NCI-H345 treated with DMSO at 0.1 percent for 48 hours (cell line): ENCODE data around the gene DRAXIN.

Source experiments
- DNase-seq: peaks from one replicate; lab custom pipeline; 2025; ENCODE audit not compliant: unreplicated experiment; lab: John Stamatoyannopoulos, UW

Gene DRAXIN

DNA sequence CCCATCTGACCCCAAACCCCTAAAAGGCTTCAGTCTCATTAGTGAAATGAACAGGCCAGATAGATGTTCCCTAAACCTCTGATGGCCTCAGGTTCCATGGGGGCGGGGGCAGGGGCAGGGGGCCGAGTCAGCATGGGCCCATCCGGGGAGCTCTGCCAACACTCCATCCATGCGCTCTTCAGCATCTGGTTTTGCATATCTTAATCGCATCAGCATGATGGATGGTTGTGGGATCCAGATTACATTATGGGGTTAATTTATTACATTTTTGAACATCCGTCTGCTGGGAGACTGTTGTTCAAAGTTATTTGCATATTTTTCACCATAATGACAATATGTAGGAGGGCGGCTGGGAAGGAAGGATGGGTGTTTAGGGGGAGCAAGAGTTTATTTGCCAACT lies 7.4 kb upstream of the DRAXIN start:
- DNase-seq = no peak

DNA sequence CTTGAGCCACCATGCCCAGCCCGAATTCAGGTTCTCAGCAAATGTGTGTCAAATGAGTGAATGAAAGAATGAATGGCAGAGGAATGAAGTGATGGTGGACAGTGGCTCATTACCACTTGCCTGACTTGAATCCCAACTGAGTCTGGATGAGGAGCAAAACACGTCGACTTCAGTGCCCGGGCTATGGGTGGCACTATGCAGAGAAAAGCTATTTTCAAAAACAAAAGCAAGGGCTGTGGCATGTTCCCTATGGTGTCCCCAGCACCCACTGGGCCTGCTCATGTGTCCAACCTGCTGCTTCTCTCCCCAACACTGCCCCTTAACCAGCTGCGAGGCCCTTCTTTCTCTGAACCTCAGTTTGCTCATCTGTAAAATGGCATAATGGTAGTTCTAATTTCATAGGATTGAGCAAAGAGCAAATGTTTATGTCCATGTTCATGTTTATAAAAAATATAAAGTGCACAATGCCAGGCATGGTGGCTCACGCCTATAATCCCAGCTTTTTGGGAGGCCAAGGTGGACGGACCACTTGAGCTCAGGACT lies 6.2 kb upstream of the DRAXIN start:
- no peak for DNase-seq

DNA sequence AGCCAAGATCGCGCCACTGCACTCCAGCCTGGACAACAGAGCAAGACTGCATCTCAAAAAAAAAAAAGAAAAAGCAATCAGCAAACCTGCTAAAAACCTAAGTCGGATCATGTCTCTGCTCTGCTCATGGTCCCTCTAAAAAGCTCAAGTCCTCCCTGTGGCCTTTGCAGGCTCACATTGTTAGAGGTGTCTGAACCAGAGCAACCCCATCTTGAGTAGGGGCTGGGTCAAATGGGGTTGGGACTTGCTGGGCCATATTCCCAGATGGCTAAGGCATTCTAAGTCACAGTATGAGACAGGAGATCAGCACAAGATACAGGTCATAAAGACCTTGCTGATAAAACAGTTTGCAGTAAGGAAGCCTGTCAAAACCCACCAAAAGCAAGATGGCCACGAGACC lies 3.0 kb upstream of the DRAXIN start:
- no peak for DNase-seq

DNA sequence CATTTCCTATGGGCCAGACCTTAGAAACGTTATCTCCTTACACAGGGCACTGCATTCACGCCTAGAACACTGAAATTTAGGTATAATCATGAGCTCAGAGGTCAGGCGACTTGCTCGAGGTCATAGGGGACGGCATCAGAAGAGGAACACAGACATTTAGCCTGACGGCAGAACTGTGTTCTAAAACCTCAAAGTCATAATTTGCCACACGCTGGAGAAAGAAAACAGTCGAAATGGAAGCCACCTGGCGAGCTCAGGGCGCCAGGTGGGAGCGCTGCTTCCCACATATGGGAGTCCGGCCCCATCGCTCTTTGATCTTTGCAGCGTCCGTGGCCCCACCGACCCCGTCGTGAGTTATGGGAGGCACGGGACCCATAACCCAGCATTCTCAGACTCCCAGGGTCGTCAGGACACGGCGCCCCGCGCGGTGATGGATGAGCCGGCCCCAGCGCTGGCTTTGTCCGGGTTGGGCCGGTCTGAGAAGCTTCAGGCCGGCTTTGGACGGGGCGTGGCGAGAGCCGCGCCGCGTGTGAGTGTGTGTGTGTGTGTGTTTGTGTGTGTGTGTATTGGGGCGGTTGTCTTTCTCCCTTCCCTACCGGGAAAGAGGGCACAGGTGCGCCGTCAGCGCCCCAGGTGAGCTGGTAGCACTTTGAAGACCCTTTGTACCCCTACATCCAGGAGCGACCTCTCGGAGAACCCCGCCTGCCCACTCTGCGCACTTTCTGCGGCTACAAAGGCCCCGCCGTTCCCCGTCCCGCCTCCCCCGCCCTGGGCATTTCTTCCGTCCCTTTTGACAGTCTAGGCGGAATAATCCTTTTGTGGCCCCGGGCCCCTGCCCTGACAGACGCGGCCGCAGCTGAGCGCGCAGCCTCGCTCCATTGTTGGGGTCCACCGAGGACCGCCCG lies 861 bp upstream of the DRAXIN start:
- peak; percentile 11 for DNase-seq

DNA sequence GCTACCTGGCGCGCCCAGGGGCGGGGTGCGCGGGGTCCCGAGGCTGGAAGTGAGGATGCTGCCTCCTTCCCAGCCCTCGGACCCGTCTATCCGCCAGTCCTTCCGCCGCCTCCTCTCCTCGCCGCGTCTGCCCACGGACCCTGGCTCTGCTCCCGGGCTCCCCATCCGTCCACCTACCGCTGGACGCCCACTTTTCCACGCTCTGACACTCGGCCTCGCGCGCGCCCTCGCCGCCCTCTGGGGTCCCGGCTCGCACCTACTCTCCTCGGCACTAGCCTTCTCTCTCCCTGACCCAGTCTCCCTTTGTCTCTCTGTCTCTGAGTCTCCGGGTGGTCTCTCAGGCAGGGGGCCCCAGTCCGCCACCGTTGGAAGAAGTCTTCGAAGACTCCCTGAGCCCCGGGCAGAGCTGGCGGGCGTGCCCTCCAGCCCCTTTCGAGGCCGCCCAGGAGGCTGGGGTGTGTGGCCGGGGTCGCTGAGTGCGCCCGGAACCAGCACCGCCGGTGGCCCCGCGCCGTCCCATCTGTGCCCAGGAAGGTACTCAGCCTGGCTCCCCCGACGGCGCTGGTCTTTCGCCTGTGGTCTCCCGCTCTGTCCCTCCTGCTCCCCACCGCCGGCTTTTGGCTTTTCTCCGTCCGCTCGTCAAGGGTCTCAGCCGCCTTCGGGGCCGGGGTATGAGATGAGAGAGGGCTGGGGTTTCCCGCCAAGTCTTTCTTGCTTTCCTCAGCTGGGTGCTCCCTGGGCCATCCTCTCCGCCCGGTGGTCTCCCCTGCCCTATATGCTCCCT lies 610 bp downstream of the DRAXIN start:
- no peak for DNase-seq

DNA sequence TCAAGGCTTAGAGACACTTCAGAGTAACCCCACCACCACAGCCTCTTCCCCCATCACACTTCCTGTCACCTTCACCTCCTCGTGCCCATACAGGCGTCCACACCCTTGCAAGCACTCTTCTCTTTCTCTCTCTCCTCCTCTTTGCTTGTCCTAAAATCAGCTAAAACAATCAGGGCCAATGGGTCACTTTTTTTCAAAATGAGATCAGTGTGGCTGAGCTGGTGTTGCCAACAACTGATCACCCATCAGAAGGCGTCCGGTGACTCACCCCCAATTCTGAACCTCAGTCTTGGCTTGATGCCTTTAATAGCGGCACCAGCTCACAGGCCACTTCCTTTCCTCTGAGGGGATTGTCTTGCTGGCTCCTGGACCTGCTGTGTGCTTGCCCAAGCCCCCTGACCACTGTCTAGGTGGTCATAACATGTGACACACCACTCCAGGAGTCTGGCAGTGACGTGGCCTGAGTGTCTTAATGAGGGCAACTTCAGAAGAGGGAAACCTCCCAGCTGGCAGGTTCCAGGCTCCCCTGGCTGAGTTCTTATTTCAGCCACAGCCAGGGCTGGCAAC lies 1.6 kb downstream of the DRAXIN start:
- no peak for DNase-seq

DNA sequence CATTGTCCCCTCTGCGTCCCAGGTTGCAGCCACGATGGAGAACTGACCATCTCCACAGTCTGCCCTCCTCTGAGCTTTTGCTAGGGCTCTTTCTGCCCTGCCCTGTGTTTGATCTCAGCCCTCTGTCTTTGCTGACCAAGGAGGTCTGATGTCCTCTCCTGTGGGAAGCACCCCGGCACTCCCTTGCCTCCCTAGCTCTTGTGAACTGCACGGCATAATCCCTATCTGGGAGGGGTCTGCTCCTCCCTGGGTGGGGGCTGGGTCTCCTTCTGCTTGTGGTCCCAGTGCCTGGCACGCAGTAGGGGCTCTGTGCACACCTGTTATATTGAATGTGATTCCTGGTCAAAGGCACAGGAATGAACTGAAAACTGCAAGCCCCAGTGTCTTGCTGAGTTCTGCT lies 2.4 kb downstream of the DRAXIN start:
- DNase-seq = no peak

DNA sequence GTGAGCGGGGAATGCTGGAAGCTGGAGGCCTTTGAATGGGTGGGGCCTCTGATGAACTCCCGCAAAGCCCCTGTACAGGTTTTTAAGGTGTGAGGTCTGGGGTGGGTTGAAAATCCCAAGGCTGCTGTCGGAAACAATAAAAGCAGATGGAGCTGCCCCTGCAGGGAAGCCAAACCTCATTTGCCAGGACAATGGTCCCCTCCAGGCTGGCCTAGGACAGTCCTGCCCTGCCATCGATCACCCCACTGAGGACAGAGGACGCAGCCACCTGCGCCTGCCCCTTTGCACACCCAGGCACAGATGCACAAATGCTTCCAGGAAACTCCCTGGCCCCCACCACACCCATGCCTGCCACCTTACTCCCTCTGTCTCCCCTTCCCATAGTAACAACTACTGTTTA lies 4.4 kb downstream of the DRAXIN start:
- DNase-seq = no peak

DNA sequence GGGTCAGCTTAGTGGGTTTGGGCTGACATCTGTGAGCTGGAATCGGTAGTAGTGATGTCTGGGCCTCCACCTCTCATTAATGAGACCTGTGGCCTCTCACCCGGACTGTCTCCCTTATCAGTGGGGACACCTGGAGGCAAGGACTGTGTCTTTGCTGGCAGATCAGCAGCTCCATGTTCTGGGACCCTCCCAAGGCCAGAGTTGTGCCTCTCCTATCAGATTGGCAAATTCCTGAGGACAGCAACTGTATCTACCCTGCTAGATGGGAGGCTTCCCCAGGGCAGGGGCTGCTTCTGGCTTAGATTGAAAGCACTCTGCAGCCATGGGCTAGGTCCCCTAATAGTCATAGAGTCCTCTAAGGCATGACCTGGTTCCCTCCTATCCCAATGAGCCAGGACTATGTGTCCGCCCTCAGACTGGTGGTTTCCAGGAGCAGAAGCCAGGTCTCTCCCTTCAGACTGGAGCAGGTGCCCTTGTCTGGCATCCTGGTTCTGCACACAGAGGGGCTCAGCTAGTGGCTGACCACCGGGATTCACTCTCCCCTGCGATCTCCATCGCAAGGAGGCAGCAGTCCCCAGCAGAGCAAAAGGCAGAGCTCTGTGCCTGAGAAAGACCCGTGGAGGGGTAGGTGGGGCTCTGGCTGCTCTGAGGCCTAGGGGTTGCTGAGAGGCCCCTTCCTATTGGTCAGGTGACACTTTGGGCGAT lies 5.8 kb downstream of the DRAXIN start:
- DNase-seq = no peak

DNA sequence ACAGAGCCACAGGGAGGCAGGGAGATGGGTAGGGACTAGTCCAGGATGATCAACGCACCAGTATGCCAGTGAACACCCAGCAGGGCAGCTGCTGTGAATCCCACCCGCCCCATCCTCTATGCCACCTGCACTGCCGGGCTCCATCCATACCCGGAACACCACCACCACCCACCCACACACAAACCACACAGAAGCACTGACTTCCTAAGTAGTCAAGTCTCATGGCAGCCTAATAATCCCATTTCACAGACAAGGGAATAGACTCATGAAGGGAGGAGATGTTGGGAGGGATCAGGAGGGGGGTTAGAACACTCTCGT lies 6.3 kb downstream of the DRAXIN start:
- no peak for DNase-seq

DNA sequence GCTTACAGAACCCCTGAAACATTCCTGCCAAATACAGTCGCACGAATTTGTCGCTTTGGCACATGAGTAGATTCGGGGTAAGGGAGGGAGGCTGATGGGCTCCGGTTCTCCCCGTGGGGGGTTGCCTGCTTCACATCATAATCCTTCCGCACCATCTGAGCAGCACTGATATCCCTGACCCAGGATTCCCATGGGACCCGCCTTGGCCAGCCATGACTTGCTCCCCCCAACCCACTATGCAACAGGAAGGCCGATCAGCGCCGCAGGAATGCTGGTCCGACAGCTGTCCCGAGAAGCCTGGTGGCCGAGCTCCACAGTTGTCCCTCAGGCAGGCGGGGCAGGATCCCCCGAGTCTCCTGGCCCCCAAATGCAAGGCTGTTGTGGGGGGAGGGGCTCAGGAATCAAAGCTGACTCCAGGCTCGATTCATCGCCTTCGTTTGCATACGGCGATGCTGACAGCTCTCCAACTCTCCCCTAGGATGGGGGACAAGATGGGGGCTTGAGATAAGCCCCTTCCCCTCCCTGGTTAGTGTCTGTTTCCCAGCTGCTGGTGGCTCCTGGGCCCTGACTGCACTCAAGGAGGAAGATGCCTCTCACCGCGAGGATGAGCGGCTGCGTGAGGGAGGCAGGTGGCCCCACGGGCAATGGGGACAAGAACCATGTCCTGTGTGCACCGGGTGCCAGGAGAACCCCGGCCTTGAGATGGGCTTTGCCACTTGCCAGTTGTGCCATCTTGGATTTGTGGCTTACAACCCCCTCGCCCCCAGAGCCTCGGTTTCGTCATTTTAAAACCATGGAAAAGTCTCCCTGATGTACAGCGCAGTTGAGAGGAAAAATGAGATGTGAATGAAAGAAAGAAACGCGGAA lies 9.3 kb downstream of the DRAXIN start:
- no peak for DNase-seq

DNA sequence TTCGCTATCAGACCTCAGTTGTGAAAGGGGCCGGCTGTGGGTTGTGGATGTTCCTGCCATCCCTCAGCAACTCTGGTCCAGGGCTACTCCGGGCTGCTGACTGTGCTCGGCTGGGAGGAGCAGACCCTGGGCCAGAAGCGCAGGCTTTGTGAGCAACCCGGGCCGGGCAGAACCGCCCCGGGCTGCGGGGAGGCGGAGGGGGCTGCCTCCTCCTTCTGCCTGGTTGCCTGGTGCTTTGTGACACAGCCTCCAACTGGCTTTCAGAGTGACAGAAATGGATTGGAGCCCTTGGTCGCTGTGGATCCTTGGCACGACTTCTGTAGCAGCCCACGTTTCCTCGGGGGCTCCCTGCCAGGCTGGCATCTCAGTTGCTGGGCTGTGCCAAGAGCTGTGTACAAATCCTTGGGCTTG lies 10.0 kb downstream of the DRAXIN start:
- DNase-seq = no peak

DNA sequence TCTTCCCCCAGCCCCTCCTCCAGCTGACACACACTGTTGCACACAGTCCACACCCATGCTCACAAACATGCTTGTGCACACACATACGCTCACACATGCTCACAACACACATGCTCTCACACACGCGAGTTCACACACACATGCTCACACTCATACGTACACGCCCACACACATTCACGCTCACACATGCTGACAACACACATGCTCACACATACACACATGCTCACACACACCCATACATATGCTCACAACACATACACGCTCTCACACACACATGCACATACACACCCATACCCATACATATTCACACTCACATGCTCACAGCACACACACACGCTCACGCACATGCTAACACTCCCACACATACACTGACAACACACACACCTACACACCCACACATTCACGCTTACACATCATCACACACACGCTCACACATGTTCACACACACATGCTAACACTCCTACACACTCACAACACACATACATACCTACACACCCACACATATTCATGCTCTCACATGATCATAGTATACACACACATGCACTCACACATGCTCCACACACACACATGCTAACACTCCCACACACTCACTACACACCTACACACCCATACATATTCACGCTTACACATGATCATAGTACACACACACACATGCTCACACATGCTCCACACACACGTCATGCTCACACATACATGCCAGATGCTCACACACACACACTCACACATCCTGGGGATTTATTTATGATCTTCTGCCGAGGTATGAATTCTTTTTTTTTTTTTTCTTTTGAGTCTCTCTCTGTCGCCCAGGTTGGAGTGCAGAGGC lies 10.7 kb downstream of the DRAXIN start:
- no peak for DNase-seq

DNA sequence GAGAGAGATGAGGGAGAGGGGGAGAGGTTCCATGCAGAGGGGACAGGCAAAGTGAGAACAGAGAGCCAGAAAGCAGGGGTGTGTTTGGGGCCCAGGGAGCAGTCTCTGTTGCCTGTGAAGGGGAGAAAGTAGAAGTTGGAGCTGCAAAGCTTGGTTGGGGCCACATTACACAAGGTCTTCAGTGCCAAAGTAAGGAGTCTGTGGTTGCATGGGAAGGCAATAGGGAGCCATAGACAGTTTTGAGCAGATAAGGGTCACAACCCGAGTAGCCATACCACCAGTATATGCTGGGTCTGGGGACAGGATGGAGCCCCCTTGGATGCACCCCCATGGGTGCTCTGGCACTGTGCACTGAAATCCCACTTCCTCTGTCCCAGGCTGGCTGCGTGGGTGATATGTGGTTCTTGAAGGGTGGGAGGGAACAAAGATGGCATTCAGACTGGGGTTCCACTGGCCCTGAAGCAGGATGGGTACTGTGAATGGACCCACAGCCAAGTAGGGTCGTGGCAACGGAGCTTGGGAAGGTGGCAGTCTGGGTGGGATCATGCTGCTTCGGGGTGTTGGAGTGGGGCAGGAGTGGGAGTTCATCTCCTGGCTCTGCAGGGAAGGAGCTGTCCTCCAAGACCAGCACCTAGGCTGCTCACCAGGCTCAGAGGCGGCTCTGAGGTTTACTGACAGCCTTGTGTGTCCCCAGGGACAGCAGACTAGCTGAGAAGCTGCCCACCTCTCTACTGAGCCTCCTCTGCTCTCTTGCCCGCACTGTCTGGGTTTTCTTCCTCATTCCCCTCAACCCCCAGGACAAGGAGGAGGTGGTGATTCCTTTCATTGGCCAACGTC lies 12.1 kb downstream of the DRAXIN start:
- no peak for DNase-seq

DNA sequence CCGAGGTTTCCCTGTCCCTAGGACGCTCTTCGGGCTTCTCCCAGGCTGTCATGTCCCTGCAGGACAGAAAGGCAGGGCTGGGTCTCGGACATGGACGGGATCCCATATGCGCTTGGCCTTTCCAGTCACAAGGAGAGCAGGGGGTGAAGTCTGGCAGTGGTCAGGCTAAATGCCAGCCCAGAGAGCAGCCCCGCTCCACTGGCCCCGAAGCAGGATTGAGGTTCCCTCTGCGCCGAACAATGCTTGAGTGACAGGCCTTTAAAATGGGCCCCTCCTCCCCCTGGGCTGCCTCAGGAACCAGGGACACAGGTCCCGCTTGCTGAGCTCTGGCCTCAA lies 12.7 kb downstream of the DRAXIN start:
- DNase-seq = no peak

DNA sequence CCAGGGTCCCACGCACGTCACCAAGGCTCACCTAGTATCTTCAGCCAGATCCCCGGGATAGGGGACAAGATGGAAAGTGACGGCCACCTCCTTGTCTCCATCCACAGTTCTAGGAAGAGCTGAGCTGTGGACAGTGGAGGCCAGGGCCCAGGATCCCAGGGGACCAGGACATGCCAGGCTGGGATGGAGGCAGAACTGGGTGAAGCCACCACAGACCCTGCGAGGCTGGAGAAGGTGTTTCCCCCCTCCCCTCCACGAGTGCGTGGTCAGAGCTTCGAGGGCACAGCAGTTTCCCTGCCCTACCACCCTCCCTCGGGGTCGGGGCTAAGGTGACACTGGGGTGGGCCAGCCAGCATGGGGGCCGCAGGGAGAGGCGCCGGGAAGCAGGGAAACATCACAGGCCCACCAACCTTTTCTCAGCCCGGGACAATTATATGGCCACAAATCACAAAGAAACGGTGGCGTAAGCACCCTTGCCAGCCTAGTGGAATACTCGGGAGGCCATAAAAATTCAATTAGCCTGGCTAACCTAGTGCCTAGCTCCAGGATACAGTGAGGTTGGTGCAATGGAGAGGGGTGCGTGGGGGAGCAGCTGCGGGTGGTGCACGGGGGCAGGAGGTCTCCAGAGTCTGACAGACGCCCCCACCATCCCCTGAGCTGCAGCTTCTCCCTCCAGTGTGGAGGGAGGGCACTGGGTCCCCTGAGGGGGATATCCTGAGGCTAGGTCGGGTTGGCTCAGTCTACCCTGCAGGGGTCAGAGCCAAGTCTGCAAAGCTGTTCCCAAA lies 13.4 kb downstream of the DRAXIN start:
- DNase-seq = no peak

DNA sequence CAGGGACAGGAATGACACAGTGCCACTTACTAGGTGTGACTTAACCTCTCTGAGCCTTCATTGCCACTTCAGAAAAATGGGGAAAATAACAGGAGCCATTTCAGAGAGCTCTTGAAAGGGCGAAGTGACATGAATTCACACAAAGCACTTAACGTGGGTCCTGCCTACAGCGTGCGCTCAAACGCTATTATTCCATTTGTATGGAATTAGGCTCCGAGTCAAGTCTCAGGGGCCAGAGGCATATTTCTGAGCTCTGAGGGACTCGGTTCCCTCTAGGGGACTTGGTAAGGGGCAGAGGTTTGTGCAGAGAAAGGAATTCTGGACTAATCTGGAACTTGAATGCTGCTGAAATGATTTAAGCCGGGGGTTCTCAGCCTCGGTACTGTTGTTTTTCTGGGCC lies 14.1 kb downstream of the DRAXIN start:
- DNase-seq = no peak

DNA sequence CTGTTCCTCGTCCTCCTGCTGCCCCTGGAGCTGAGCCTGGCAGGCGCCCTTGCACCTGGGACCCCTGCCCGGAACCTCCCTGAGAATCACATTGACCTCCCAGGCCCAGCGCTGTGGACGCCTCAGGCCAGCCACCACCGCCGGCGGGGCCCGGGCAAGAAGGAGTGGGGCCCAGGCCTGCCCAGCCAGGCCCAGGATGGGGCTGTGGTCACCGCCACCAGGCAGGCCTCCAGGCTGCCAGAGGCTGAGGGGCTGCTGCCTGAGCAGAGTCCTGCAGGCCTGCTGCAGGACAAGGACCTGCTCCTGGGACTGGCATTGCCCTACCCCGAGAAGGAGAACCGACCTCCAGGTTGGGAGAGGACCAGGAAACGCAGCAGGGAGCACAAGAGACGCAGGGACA lies 14.8 kb downstream of the DRAXIN start:
- DNase-seq = no peak
